SU-DHL-6 (cell line): Measurements from ENCODE around the gene OR4F6.

Experiments
- H2AFZ ChIP-seq: fragments of 200-600 bp; sonication (generic); 2 replicates; pipeline ENCODE4 v1.6.1; 2014; ENCODE audit warnings: low read depth, mild to moderate bottlenecking, moderate library complexity, mixed read lengths, antibody characterized with exemption, low read length; ENCODE audit not compliant: severe bottlenecking
- H3F3A ChIP-seq: fragments of 200-600 bp; shearing (Covaris generic); 2 replicates; pipeline ENCODE4 v1.6.0; 2016; ENCODE audit warnings: antibody characterized with exemption, mild to moderate bottlenecking; ENCODE audit not compliant: insufficient read depth
- H3K27ac ChIP-seq: fragments of 200-600 bp; sonication (generic); 2 replicates; pipeline ENCODE4 v1.5.1; 2016; ENCODE audit warnings: low read depth, mild to moderate bottlenecking, low read length, moderate library complexity, mixed read lengths
- H3K27me3 ChIP-seq: fragments of 200-600 bp; sonication (generic), shearing (Covaris generic); 2 replicates; pipeline ENCODE4 v1.6.0; 2014; ENCODE audit warnings: mild to moderate bottlenecking, low read length
- H3K36me3 ChIP-seq: fragments of 200-600 bp; sonication (generic); 2 replicates; pipeline ENCODE4 v1.6.1; 2014; ENCODE audit warnings: mild to moderate bottlenecking, low read length, mixed read lengths
- H3K4me2 ChIP-seq: fragments of 300-600, 200-600 bp; shearing (Covaris generic), sonication (generic); 2 replicates; pipeline ENCODE4 v1.6.0; 2014; ENCODE audit warnings: low read length, low read depth, mild to moderate bottlenecking; ENCODE audit not compliant: poor library complexity, severe bottlenecking
- H3K4me3 ChIP-seq: fragments of 200-600 bp; sonication (generic); 2 replicates; pipeline ENCODE4 v1.5.1; 2014; ENCODE audit warnings: antibody characterized with exemption, low read length, mild to moderate bottlenecking, mixed read lengths; ENCODE audit not compliant: insufficient read depth, poor library complexity, severe bottlenecking
- H3K79me2 ChIP-seq: fragments of 200-600 bp; sonication (generic); 2 replicates; pipeline ENCODE4 v1.6.1; 2014; ENCODE audit warnings: mild to moderate bottlenecking, low read length, moderate library complexity; ENCODE audit not compliant: insufficient read depth
- H3K9ac ChIP-seq: fragments of 200-600 bp; sonication (generic); 2 replicates; pipeline ENCODE4 v1.7.0; 2014; ENCODE audit warnings: mild to moderate bottlenecking, low read length
- H3K9me2 ChIP-seq: fragments of 200-600 bp; sonication (generic); replicated peaks from 2 replicates; pipeline ENCODE4 v1.6.1; 2014; ENCODE audit warnings: low read length; ENCODE audit not compliant: insufficient read depth
- H3K9me3 ChIP-seq: fragments of 200-600 bp; sonication (generic); 2 replicates; pipeline ENCODE4 v1.6.1; 2014; ENCODE audit warnings: low read length, mixed read lengths; ENCODE audit not compliant: insufficient read depth
- H4K20me1 ChIP-seq: fragments of 200-600 bp; sonication (generic); 2 replicates; pipeline ENCODE4 v1.6.1; 2014; ENCODE audit warnings: low read depth, mild to moderate bottlenecking, antibody characterized with exemption, low read length, moderate library complexity, mixed read lengths
- EZH2phosphoT487 ChIP-seq: fragments of 200-600 bp; sonication (generic), shearing (Covaris generic); conservative IDR thresholded peaks from 2 replicates; pipeline ENCODE4 v1.6.1; 2018; ENCODE audit warnings: mild to moderate bottlenecking, antibody characterized with exemption, low read length, moderate library complexity, mixed read lengths
- TF ChIP-seq, protein P1 (sequence below): fragments of 200-600 bp; sonication (generic); IDR thresholded peaks from one replicate; pipeline ENCODE4 v1.5.1; 2017; ENCODE audit warnings: antibody characterized with exemption, mild to moderate bottlenecking, low read length, moderate library complexity; ENCODE audit not compliant: insufficient read depth, poor library complexity, severe bottlenecking

The OR4F6 gene

DNA sequence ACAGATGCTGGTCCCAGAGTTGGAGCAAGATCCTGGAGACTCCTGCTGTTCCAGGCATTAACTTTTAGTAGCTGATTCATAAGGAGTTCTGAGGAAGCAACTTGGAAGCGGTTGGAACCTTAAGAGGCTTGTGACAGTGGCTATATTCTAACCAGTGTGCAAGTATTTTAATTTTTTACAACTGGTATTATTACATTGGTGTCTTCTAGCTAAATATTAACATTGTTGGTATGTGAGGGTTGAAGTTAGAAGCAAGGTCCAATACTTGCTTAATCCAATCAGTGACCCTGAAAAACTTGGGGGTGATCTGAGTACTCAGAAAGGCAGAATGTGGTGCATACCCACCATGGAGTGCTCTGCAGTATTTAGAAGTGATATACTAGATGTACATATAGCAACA, 7.1 kb downstream of the OR4F6 start:
- Histone ChIP-seq H3K4me3 (no peak overlapping the region), H3K27me3 (no peaks in the 10 kb centered on the region), H3K9me2 (no peaks in the 10 kb centered on the region), H3F3A (no peaks in the 10 kb centered on the region; the same call in 1 of the 2 replicates), H3K27ac (no peak overlapping the region), H3K36me3 (no peaks in the 10 kb centered on the region), H3K9me3 (no peaks in the 10 kb centered on the region), H3K9ac (no peak overlapping the region), H3K79me2 (no peaks in the 10 kb centered on the region), H2AFZ (no peak overlapping the region), H4K20me1 (no peaks in the 10 kb centered on the region), H3K4me2 (no peak overlapping the region)
- no peak for TF ChIP-seq EZH2phosphoT487

DNA sequence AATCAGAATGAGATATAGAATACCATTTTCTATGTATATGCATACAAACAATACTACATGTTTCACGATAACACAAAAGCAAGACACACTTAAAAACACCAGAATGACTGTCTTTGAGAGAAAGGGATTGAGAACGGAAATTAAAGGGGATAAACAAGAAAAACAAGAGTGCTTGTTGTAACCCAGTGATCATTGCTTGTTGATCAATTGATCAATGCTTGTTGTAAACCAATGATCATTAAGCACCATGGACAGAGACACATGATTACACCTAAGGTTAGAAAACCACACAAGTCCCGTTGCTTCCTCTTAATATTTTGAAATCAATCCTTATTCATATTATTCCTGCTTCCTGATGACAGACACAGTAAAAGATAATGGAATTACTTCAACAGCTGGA, 7.6 kb downstream of the OR4F6 start:
- Histone ChIP-seq H3K9ac (no peak overlapping the region), H3K9me2 (no peaks in the 10 kb centered on the region), H2AFZ (no peak overlapping the region), H3K9me3 (no peaks in the 10 kb centered on the region), H4K20me1 (no peaks in the 10 kb centered on the region), H3K79me2 (no peaks in the 10 kb centered on the region), H3K27me3 (no peaks in the 10 kb centered on the region), H3F3A (no peaks in the 10 kb centered on the region; the same call in 1 of the 2 replicates), H3K36me3 (no peaks in the 10 kb centered on the region), H3K4me2 (no peak overlapping the region), H3K4me3 (no peak overlapping the region), H3K27ac (no peak overlapping the region)
- TF ChIP-seq, protein P1, sequence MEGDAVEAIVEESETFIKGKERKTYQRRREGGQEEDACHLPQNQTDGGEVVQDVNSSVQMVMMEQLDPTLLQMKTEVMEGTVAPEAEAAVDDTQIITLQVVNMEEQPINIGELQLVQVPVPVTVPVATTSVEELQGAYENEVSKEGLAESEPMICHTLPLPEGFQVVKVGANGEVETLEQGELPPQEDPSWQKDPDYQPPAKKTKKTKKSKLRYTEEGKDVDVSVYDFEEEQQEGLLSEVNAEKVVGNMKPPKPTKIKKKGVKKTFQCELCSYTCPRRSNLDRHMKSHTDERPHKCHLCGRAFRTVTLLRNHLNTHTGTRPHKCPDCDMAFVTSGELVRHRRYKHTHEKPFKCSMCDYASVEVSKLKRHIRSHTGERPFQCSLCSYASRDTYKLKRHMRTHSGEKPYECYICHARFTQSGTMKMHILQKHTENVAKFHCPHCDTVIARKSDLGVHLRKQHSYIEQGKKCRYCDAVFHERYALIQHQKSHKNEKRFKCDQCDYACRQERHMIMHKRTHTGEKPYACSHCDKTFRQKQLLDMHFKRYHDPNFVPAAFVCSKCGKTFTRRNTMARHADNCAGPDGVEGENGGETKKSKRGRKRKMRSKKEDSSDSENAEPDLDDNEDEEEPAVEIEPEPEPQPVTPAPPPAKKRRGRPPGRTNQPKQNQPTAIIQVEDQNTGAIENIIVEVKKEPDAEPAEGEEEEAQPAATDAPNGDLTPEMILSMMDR: no peak
- no peak for TF ChIP-seq EZH2phosphoT487

DNA sequence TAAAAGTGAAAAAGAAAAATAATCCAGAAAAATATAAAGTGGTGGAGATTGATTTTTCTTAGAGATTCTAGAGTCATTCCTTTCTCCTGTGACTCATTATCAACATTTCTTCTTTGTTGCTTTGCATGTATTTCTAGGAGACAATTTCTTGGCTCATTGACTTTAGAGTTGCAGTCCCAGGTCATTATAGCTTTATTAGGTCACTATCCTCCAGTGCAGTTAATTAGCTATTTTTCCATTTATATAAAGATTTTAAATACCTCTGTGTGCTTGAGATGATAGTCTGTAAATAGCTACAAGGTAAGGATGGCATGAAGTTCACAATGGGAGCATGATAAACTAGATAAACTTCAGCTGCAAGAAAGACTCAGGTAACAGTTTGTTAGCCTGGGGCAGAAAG, 8.6 kb downstream of the OR4F6 start, which contains the start of gene OR4F15:
TSS of gene OR4F15 (plus strand) at position 301 of the 400 bp plus-strand sequence. CDS start 5,985 bp downstream, outside the sequence.
- Histone ChIP-seq H3F3A (no peaks in the 10 kb centered on the region; the same call in 1 of the 2 replicates), H3K79me2 (no peaks in the 10 kb centered on the region), H3K36me3 (no peaks in the 10 kb centered on the region), H3K9me2 (no peaks in the 10 kb centered on the region), H3K4me3 (no peak within 1 kb of the TSS), H2AFZ (no peak within 1 kb of the TSS), H4K20me1 (no peaks in the 10 kb centered on the region), H3K27me3 (no peaks in the 10 kb centered on the region), H3K4me2 (no peak within 1 kb of the TSS), H3K9me3 (no peaks in the 10 kb centered on the region), H3K9ac (no peak within 1 kb of the TSS), H3K27ac (no peak within 1 kb of the TSS)
- TF ChIP-seq EZH2phosphoT487: no peak
- TF ChIP-seq, protein P1: no peak

DNA sequence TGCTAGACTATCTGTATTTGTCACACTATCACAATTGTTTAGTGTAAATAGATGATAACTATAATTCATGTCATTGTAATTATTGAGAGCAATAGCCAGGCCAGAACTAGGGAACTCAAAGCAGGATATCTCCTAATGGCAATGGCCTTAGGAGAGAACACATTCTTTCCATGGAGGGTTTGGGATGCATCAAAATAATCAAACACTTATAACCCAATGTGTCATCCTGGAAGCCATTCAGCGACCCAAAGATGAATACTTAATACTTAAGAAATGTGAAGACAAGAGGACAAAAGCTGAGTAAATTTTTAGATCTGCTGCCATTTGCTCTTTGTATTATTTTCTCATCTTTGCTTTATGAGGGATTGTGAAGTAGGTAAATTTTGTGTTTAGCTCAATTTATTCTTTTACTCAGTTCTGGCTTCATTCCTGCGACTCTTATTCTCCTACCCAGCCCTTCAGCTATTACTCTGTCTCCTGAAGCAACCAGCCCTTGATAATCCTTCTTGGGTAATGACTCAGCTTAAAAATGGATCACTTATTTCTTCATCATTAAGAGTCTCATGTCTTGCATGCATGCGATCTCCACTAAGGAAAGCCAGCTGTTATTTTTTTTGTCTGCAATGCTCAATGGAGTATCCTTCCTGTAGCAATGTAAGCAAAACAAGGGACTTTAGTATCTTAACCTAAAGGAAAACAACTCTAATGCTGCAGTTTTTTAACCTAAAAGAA, 10.7 kb downstream of the OR4F6 start:
- Histone ChIP-seq H4K20me1 (no peaks in the 10 kb centered on the region), H3K4me3 (no peak overlapping the region), H3K9me3 (no peaks in the 10 kb centered on the region), H2AFZ (no peak overlapping the region), H3K4me2 (no peak overlapping the region), H3F3A (no peaks in the 10 kb centered on the region), H3K9me2 (no peaks in the 10 kb centered on the region), H3K36me3 (no peaks in the 10 kb centered on the region), H3K79me2 (no peaks in the 10 kb centered on the region), H3K27me3 (no peaks in the 10 kb centered on the region), H3K27ac (no peak overlapping the region), H3K9ac (no peak overlapping the region)
- TF ChIP-seq EZH2phosphoT487: no peak
- TF ChIP-seq, protein P1: no peak
